Omental fat pad (tissue), 4 donors: ENCODE results near the gene GOLGA6L26. TPM values are rescaled to one million over a fixed set of nuclear protein-coding genes. Genes with fewer than 3 reads are reported as not detected.
"Not testable (repeated sequence)": the region's sequence is repeated elsewhere in the genome, so short reads cannot be mapped to it uniquely, and the experiment has no call there.

Experiments used
- ATAC-seq: fragments of 150-250 bp; one replicate; pipeline ENCODE4 v1.9.1; 2016; ENCODE audit warnings: mild to moderate bottlenecking, moderate library complexity; ENCODE audit not compliant: low FRiP score
- DNase-seq: peaks from one replicate; pipeline ENCODE4 v3.0.0-alpha.2; 2019; ENCODE audit warnings: low spot score
- CTCF ChIP-seq, 3 donors: fragments of 450-650 bp; IDR thresholded peaks; one replicate each; pipeline ENCODE4 v1.5.1; 2016 to 2017; ENCODE audit warnings: antibody characterized with exemption in 3 of 3, mild to moderate bottlenecking in 3 of 3, moderate library complexity in 2 of 3
- total RNA-seq, 4 donors: library from RNA; depleted of rRNA; stranded (reverse); fragments of >200 nt; gene quantifications; one replicate each; pipeline ENCODE4 v1.1.0, GENCODE V29; 2016

GOLGA6L26 gene
- total RNA-seq, result not detected

GRCh38 chr15:23334096-23334495 lies at the start of gene GOLGA6L26:
Gene GOLGA6L26, minus strand, starts transcription at chr15:23334196. Its CDS starts 61 bp downstream, at chr15:23334135.
- not testable (repeated sequence) for DNase-seq, ATAC-seq

- not testable (repeated sequence) for DNase-seq, ATAC-seq
Observed at GRCh38 chr15:23381192-23381591, 47.2 kb upstream of the GOLGA6L26 start.

- not testable (repeated sequence) for ATAC-seq, DNase-seq
Observed at GRCh38 chr15:23380700-23381099, 46.7 kb upstream of the GOLGA6L26 start.

- not testable (repeated sequence) for DNase-seq, ATAC-seq
Observed at GRCh38 chr15:23378946-23379345, 45.0 kb upstream of the GOLGA6L26 start.

- ATAC-seq, result not testable (repeated sequence)
Observed at GRCh38 chr15:23374226-23374625, 40.2 kb upstream of the GOLGA6L26 start.

GRCh38 chr15:23372891-23373600 lies 39.0 kb upstream of the GOLGA6L26 start:
- DNase-seq, ATAC-seq: not testable (repeated sequence)

More at GRCh38 chr15:23374226-23374625, 40.2 kb upstream of the GOLGA6L26 start:
- not testable (repeated sequence) for DNase-seq

GRCh38 chr15:23372284-23372683 lies 38.3 kb upstream of the GOLGA6L26 start:
- TF ChIP-seq CTCF (IDR thresholded peaks at IDR 0.05), result no peak
- ATAC-seq (no peak), DNase-seq (no peak)

GRCh38 chr15:23371868-23372267 lies 37.9 kb upstream of the GOLGA6L26 start:
- ATAC-seq, DNase-seq: not testable (repeated sequence)

- not testable (repeated sequence) for ATAC-seq, DNase-seq
Observed at GRCh38 chr15:23371134-23371533, 37.1 kb upstream of the GOLGA6L26 start.

- no peak for DNase-seq
- no peak for ATAC-seq
- no peak for TF ChIP-seq CTCF (IDR thresholded peaks at IDR 0.05)
Observed at GRCh38 chr15:23370578-23370977, 36.6 kb upstream of the GOLGA6L26 start.

GRCh38 chr15:23364261-23364660 lies 30.3 kb upstream of the GOLGA6L26 start:
- DNase-seq, ATAC-seq: not testable (repeated sequence)

GRCh38 chr15:23362622-23363021 lies 28.6 kb upstream of the GOLGA6L26 start:
- not testable (repeated sequence) for DNase-seq, ATAC-seq

- DNase-seq, ATAC-seq: not testable (repeated sequence)
Observed at GRCh38 chr15:23354448-23354847, 20.5 kb upstream of the GOLGA6L26 start, which contains the start of gene GOLGA8S. Gene GOLGA8S, plus strand, starts transcription at chr15:23354748. Its CDS starts 62 bp downstream, at chr15:23354810.

- DNase-seq, ATAC-seq: not testable (repeated sequence)
Observed at GRCh38 chr15:23311233-23311632, 22.8 kb downstream of the GOLGA6L26 start.

GRCh38 chr15:23305921-23306320 lies 28.1 kb downstream of the GOLGA6L26 start:
- ATAC-seq, DNase-seq: not testable (repeated sequence)

GRCh38 chr15:23304805-23305204 lies 29.2 kb downstream of the GOLGA6L26 start:
- not testable (repeated sequence) for DNase-seq, ATAC-seq

GRCh38 chr15:23304267-23304666 lies 29.7 kb downstream of the GOLGA6L26 start:
- DNase-seq, ATAC-seq: not testable (repeated sequence)

GRCh38 chr15:23303654-23304053 lies 30.3 kb downstream of the GOLGA6L26 start:
- not testable (repeated sequence) for DNase-seq, ATAC-seq
